Mammary microvascular endothelial cell (primary cell): ENCODE results near the gene ZSWIM9. TPM values are rescaled to one million over a fixed set of nuclear protein-coding genes. Genes with fewer than 3 reads are reported as not detected.

Experiments
- total RNA-seq: library from RNA; depleted of rRNA; stranded (reverse); fragments of >200 nt; gene quantifications from 2 replicates; pipeline ENCODE4 v1.2.3, GENCODE V29; 2015

ZSWIM9 gene
- total RNA-seq, result 2.8 and 3.1 TPM in 2 replicates

GRCh38 chr19:48169939-48170803 lies at the start of gene ZSWIM9, which contains the start of gene LIG1:
Gene ZSWIM9 (plus strand): TSS chr19:48170680. CDS start chr19:48171803, 1,123 bp downstream.
Gene LIG1 (minus strand): TSS chr19:48170344. CDS start chr19:48165566, 4,778 bp downstream.

Other genes with a start within 250 kb of the ZSWIM9 start
- gene BSPH1, start 178.5 kb upstream of the ZSWIM9 start, total RNA-seq, result not detected in 2 replicates
- gene ELSPBP1, start 176.0 kb upstream of the ZSWIM9 start, total RNA-seq, result not detected in 2 replicates
- not detected in 2 replicates for gene CABP5, start 126.6 kb upstream of the ZSWIM9 start, total RNA-seq
- 91.2 and 93.5 TPM in 2 replicates for gene PLA2G4C, start 59.9 kb upstream of the ZSWIM9 start, total RNA-seq
- gene LIG1, start 336 bp upstream of the ZSWIM9 start, total RNA-seq, result 50.4 and 81.1 TPM in 2 replicates
- gene CARD8, start 85.2 kb downstream of the ZSWIM9 start, total RNA-seq, result 63.4 and 69.2 TPM in 2 replicates
- 1.8 and 1.9 TPM in 2 replicates for gene ZNF114, start 99.4 kb downstream of the ZSWIM9 start, total RNA-seq
- gene EMP3, start 154.9 kb downstream of the ZSWIM9 start, total RNA-seq, result 30.1 and 45.4 TPM in 2 replicates
- 3.5 and 8.0 TPM in 2 replicates for gene TMEM143, start 193.3 kb downstream of the ZSWIM9 start, total RNA-seq
- not detected in 2 replicates for gene SYNGR4, start 193.7 kb downstream of the ZSWIM9 start, total RNA-seq
- 96.5 and 102 TPM in 2 replicates for gene KDELR1, start 220.9 kb downstream of the ZSWIM9 start, total RNA-seq
- gene GRIN2D, start 223.0 kb downstream of the ZSWIM9 start, total RNA-seq, result 0.40 and 0.64 TPM in 2 replicates